ENCODE measurements around the gene PEX1. TPM values are rescaled to one million over a fixed set of nuclear protein-coding genes. Genes with fewer than 3 reads are reported as not detected.
"Not testable (repeated sequence)": the region's sequence is repeated elsewhere in the genome, so short reads cannot be mapped to it uniquely, and the experiment has no call there.

Gene PEX1
- total RNA-seq, 1 donor from 2014 or later = 57.3 TPM

DNA sequence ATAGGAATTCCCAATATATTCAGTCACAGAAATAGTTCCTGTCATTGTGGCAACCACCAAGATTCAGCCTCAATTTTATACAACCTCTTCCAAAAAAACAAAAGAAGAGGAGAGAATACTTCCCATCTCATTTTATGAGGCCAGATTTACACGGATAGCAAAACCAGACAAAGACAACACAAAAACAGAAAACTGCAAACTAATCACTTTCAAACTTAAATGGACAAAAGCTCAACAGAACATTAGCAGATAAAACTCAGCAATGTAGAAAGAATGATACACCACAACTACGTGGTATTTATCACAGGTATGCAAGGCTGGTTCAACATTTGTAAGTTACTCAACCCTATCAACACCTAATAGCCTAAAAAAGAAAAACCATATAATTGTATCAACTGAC is 22.0 kb downstream of the PEX1 start:
- DNase-seq (ENCODE audit: low spot score) = no peak

DNA sequence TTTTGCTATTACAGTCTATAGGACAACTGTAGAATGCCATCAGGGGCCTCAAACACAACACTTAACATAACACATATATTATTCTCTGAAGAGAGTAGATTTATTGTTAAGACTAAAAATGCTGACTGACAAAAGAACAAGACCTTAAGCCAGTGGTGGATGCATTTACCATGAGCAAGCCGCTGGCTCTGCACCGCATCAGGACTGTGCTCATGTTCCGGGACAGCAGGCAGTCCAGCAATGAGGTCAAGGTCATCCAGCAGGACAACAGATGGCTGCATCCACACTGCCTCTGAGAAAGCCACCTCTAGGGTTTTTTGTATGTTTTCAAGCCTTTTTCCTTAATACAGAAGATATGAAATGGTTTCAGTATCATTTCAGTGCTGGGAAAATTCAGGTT is 23.8 kb downstream of the PEX1 start:
- no peak for DNase-seq (ENCODE audit: low spot score)

DNA sequence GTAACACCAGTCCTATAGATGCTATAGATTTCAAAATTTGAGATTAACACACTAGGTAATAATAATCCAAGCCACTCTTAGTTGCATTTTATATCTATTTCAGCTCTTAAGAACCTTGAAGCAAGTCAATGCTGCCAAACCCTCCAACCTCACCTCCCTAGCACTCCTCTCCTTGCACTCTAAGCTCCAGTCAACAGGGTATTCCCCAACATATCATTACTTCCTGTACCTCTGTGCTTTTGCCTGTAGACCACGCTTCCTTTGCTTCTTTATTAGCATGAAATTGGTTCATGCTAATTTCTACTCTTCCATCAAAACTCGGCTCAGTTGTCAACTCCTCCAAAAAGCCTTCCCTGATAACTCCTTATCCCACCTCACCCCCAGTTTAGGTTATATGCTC is 24.6 kb downstream of the PEX1 start:
- no peak for DNase-seq (ENCODE audit: low spot score)

DNA sequence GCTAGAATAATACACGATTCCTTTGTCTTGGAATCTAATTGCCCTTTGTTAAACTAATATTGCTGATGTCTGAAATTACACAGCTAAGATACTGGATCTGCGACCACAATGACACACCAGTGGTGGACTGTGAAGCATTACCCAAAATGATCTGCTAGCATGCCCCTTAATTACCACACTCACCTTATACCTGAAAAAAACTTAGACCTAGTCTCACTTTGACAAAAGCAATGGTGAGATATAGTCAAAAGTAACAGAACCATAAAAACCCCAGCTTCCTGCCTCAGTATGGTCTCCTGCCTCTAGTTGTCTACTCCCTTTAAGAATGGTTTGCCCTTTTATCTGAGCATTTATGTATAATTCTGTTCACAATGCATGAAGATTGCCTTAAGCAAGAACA is 29.8 kb downstream of the PEX1 start:
- DNase-seq (ENCODE audit: low spot score) = no peak

DNA sequence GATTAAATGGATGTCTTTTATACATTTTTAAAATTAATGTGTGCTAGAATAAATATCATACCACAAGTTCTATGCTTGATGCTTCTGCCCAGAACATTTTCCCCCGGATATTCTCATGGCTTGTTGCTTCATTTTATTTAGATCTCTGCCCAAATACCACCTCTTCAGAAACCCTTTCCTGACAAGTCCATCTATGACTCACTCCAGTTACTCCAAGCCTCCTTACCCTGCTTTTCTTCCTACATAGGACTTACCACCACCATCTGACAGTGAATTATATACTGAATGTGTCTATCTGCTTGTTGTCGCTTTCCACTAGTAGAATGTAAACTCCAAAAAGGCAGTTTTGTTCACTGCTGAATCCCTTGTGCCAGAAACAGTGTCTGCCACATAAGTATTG is 31.4 kb downstream of the PEX1 start:
- no peak for DNase-seq (ENCODE audit: low spot score)

DNA sequence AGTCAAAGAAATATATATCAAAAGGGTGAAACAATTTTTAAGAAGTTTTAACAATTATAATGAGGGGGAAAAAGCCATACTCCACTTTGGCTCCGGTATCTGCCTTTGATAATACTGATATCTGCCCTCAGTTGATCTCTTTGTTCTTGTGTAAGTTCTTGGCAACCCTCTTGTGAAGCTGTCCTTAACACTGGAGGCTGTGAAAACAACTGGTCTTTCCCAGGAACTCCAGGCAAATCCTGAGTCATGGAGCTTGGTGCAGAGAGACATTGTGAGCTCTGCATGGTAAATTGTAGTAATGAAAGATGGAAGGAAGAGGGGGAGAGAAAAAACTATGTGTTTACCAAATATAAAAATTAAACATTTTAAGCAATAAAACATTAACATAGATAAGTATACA is 38.7 kb downstream of the PEX1 start:
- no peak for DNase-seq (ENCODE audit: low spot score)

DNA sequence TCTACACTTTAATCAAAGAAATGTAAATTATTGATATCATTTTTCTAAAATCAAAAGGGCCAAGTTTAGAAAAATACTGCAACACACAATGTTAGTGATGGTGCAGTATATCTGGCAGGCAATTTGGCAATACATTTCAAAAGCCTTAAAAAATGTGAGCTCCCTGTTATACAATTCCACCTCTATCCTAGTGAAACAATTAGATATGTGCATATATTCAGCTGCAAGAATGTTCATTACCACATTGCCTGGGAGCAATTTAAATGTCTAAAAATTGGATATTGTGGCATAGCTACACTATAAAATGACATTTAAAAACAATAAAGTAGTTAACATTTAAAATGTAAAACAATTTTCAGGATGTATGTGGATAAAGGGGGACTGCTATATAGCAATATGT is 40.5 kb downstream of the PEX1 start:
- no peak for DNase-seq (ENCODE audit: low spot score)

DNA sequence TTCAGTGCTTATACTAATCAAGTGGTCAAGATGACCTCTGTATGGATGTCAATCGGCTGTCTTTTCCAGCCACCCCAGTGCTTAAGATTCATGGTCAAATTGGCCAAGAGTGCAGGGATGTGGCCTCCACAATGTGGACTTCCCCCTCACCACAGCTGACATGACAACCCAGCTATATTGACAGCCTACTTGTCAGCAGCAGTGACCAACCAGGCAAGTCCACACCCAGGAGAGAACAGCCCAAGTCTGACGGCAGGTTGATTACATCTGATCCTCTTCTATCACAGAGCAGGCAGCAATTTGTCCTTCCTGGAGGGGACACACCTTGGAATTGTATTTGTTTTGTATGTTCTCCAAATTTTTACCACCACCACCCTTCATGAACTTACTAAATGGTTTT is 42.3 kb downstream of the PEX1 start:
- no peak for DNase-seq (ENCODE audit: low spot score)

DNA sequence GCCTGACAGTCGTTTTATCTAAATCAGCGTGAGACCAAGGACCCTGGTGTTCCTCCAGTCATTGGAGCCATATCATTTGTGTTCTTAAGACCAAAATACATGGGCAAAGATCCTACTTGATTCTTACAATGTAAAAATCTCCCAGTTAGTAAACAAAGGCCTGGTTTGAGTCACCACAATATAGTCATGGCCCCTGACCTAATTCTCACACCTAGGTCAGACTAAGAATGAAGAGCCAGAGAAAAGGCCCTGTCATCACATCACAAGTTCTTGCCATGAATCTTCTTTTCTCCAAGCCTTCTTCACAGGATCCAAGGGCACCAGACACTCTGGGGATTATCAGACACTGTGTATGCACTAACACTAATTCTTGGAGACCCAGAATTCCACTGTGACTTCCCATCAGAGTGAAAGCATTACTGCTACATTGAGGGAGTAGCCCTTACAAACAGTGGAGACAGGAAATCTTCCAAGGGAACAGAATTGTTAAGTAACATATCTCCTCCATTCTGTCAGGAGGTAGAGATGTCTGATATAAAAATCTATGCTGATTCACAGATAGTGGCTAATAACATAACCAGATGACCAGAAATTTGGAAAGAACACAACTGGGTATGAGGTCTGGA is 42.9 kb downstream of the PEX1 start:
- DNase-seq (ENCODE audit: low spot score) = no peak

DNA sequence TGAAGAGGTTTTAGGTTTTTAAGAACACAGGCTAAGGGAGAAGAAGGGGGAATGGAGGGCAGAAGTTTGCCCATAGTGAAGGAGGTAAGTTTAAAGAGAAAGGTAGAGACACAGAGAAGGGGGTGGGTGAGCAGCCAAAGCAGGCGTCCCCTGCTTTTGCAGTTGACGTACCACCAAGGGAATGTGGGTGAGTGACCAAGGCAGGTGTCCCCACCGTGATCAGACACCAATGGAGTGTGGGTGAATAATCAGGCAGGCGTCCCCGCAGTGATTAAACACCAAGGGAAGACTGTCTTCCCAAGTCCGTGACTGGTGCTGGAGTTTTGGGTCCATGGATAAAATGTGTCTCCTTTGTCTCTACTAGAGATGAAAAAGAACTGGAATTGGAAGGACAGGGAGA is 44.1 kb downstream of the PEX1 start:
- not testable (repeated sequence) for DNase-seq (ENCODE audit: low spot score)

DNA sequence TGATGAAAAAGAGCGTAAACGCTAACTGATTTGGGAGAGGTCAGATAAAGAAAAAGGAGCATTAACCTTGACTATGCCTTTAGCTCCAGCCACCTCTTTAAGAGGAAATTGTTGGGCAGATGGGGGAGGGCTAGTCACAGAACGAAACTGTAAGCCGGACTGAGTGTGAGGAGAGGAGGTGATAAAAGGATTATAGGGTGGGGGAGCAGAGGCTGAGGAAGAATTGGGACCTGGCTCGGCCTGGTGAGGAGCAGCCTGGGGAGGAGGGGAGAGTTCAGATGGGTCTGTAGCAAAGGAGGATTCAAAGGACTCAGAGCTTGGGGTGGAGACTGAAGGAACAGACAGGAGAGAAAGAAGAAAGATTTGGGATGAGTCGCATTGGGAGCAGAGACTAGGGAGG is 44.7 kb downstream of the PEX1 start:
- DNase-seq (ENCODE audit: low spot score) = not testable (repeated sequence)

DNA sequence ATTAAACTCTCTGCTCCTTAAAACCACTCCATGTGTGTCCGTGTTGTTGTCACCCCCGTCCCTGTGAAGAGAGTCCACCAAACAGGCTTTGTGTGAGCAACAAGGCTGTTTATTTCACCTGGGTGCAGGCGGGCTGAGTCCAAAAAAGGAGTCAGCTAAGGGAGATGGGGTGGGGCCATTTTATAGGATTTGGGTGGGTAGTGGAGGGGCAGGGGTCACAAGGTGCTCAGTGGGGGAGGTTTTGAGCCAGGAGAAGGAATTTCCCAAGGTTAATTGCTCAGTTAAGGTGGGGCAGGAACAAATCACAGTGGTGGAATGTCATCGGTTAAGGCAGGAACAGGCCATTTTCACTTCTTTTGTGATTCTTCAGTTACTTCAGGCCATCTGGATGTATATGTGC is 49.2 kb downstream of the PEX1 start:
- DNase-seq (ENCODE audit: low spot score) = not testable (repeated sequence)

DNA sequence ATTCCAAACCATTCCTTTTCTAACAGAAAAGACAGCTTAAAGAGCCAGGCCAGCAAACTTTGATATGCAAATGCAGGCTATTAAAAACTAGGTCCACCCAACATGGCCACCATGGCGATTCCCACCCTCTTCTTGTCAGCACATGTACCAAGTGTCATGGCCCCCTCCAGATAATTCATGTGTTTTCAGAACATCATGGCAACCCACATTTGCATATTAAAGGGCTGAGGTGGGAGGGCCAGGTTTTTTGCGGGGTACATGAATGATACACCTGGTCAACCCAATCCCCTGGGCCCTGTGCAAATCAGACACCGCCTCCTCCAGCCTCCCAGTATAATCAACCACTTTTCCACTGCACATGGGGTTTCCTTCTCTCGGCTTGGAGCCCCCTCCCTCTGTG is 49.6 kb downstream of the PEX1 start:
- no peak for DNase-seq (ENCODE audit: low spot score)

DNA sequence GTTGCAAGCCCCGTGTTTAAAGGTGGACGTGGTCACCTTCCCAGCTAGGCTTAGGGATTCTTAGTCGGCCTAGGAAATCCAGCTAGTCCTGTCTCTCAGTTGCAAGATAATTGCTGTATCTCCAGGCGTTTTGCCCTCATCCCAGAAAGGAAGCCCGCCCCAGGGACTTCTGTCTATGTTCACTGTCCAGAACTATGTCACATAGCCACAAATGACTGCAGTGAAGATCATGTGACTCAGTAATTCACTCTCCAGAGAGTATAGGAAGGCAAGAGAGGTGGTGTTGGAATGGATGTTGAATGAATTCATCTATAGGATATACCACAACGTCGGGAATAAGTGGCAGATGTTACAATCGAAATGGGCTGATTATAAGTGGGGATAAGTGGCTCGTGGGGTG is 50.2 kb downstream of the PEX1 start:
- no peak for DNase-seq (ENCODE audit: low spot score)

DNA sequence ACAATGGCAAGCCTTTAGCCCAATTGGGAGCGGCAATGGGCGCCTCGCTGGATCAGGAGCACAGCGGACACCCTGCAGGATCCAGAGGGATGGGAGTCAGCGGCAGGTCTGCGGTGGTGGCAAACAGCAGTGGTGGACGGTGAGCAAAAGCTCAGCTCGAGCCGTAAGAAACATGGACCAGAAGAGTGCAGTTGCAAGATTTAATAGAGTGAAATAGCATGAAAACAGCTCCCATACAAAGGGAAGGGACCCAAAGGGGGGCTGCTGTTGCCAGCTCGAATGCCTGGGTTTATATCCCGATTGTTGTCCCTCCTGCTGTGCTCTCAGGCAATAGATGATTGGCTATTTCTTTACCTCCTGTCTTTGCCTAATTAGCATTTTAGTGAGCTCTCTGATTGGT is 50.6 kb downstream of the PEX1 start, which contains the start of gene ERVW-1:
TSS of gene ERVW-1 (minus strand) at position 266 of the 400 bp plus-strand sequence. CDS start 7,565 bp downstream, outside the sequence.
- not testable (repeated sequence) for DNase-seq (ENCODE audit: low spot score)

DNA sequence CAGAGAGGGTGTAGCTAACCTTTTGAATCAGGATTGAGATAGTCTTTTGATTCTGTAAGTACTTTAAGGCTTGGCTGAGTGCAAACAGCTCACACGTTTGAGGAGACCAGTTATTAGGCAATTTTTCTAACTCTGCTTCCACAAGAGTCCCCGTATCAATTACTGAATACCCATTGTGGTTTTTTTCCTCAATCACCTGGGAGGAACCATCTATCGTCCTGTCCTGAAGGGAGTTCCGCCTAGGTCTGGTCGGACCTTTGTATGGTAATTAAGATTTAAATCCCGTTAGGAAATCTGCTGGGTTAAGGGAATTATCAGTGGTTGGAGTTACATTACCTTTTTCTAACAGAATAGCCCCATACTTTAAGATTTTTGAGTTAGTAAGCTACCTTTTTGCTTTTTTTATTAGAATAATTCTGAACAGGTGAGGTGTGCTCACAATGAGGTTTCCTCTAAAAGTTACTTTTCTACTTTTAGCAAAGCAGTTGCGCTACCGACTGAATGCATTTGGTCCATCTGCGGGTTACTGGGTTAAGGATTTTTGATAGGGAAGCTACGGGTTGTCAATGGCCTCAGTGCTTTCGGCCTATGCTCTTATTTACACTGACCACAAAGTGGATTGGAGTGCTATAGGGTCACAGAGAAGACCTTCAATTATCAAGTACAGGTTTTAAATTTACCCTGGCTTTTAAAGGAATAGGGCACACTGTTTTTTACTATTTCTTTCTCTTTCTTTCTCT is 52.3 kb downstream of the PEX1 start:
- DNase-seq (ENCODE audit: low spot score) = not testable (repeated sequence)

DNA sequence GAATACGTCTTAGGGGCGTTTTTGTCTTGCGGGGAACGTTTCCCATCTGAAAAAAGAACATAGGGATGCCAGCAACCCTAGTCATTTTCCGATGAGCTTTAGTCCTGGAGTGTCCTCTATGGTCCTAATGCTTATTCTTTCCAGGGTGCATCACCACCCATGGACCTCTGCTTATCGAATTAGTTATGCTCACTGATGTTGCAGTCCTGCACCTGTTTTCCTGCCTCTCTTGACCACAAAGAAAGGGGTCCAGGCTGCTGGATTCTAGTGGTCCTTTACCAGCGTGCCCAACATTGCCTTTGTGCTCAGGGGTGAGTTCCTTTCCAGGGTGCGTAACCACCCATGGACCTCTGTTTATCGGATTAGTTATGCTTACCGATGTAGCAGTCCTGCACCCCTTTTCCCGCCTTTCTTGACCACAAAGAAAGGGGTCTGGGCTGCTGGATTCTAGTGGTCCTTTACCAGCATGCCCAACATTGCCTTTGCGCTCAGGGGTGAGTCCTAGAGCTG is 53.0 kb downstream of the PEX1 start:
- DNase-seq (ENCODE audit: low spot score) = not testable (repeated sequence)

DNA sequence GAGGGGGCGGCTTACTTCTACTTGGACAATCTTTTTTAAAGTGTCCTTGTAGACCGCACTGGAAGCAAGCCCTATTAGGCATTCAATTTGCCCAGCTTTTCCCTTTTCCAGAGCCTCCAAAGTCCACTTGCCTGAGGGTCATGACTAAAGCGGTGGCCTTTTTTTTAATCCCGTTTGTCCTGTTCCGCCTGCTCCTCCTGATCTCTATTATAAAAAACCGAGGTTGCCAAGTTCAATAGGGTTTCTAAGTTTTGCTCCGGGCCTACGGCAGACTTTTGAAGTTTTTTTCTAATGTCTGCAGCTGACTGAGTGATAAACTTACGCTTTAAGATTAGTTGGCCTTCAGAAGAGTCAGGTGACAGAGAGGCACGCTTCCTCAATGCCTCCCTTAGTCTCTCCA is 54.3 kb downstream of the PEX1 start:
- DNase-seq (ENCODE audit: low spot score) = not testable (repeated sequence)

DNA sequence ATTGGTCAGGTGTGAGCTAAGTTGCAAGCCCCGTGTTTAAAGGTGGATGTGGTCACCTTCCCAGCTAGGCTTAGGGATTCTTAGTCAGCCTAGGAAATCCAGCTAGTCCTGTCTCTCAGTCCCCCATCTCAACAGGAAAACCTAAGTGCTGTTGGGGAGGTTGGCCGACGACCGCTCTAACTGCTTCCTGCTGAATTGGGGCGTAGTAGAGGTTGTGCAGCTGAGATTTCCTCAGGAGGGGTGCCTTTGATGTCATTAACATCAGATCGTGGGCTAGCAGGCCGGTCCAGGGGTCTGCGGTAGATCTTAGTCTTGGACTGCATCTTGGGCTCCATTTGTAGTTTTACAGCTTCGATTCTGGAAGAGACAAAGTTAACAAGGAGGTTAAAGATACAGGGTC is 59.7 kb downstream of the PEX1 start:
- not testable (repeated sequence) for DNase-seq (ENCODE audit: low spot score)

DNA sequence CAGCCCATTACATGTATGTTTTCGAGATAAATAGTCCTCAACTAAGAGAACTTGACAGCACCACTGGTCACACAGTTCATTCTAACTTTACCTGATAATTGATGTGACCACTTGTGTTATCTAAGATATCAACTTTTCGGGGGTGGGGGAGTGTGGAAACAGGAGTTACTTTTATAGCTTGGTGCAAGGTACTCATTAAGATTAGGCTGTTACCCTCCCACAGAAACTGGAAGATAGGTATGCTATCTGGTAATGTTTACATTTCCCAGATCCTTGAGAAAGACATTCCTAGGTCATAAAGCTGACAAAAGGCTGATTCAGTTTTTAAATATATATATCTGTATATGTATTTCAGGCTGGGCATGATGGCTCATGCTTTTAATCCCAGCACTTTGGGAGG is 61.6 kb downstream of the PEX1 start:
- no peak for DNase-seq (ENCODE audit: low spot score)

DNA sequence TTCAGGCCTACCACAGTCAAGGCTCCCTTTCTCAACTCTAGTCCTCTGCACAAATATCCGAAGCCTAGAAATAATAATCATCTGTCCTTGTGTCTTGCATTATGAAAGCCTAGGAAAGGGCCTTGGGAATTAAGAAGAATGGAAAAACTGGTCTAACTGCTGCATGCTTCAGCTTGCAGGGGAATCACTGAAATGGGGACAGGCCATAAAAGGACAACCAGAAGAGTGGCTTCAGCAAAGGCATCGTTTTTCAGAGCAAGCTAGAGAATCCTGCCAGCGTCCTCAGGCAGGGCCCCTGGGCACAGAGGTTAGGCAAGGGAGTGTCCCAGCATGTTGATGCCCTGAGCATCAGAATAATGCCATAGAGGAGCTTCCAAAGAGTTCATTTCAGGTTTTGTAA is 63.8 kb downstream of the PEX1 start:
- peak; percentile 58 for DNase-seq (ENCODE audit: low spot score)

DNA sequence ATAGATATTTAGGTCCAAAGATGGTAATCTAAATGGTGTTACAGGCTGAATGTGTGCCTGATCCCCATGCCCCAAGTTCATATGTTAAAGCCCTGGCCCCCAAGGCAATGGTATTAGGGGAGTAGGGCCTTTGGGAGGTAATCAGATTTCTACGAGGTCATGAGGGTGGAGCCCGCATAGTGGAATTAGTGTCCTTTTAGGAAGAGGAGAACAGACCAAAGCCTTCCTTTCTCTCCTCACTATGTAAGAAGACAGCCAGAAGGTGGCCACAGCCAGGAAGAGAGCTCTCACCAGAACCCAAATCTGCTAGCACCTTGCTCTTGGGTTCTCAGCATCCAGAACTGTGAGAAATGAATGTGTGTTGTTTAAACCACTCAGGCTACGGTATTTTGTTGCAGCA is 65.8 kb downstream of the PEX1 start:
- DNase-seq (ENCODE audit: low spot score) = no peak
